ENCODE measurements around the gene WDR93. TPM values are rescaled to one million over a fixed set of nuclear protein-coding genes. Genes with fewer than 3 reads are reported as not detected.
"Not testable (repeated sequence)": the region's sequence is repeated elsewhere in the genome, so short reads cannot be mapped to it uniquely, and the experiment has no call there.

Gene WDR93
- total RNA-seq, 1 donor from 2014 or later = not detected

GRCh38 chr15:89685995-89686394 lies 4.6 kb upstream of the WDR93 start:
- H3K27me3 Mint-ChIP-seq = peaks cover 6% of the 10 kb centered on the region
- intact Hi-C loops (cut with micrococcal nuclease) = no loop called here

GRCh38 chr15:89686522-89686921 lies 4.1 kb upstream of the WDR93 start:
- Mint-ChIP-seq H3K36me3 (ENCODE audit: low read depth) (no peaks in the 10 kb centered on the region), H3K4me3 (no peak overlapping the region), H3K27ac (no peak overlapping the region), H3K9me3 (no peaks in the 10 kb centered on the region), H3K4me1 (peaks cover 7% of the 10 kb centered on the region), H3K27me3 (peaks cover 6% of the 10 kb centered on the region)
- DNase-seq = no peak
- intact Hi-C loops (cut with micrococcal nuclease) = no loop called here

More at GRCh38 chr15:89685995-89686394, 4.6 kb upstream of the WDR93 start:
- H3K36me3 Mint-ChIP-seq (ENCODE audit: low read depth) = no peaks in the 10 kb centered on the region
- H3K4me1 Mint-ChIP-seq = peaks cover 6% of the 10 kb centered on the region
- no peak overlapping the region for H3K27ac Mint-ChIP-seq
- H3K9me3 Mint-ChIP-seq = no peaks in the 10 kb centered on the region
- no peak overlapping the region for H3K4me3 Mint-ChIP-seq
- DNase-seq = no peak

- H3K4me1 Mint-ChIP-seq; H3K36me3 Mint-ChIP-seq (ENCODE audit: low read depth); H3K9me3 Mint-ChIP-seq; intact Hi-C loops (cut with micrococcal nuclease); H3K27me3 Mint-ChIP-seq; DNase-seq; H3K27ac Mint-ChIP-seq: not testable (repeated sequence)
- peak overlapping the region; percentile 89 for H3K4me3 Mint-ChIP-seq
Observed at GRCh38 chr15:89689930-89690275, 708 bp upstream of the WDR93 start.

DNA sequence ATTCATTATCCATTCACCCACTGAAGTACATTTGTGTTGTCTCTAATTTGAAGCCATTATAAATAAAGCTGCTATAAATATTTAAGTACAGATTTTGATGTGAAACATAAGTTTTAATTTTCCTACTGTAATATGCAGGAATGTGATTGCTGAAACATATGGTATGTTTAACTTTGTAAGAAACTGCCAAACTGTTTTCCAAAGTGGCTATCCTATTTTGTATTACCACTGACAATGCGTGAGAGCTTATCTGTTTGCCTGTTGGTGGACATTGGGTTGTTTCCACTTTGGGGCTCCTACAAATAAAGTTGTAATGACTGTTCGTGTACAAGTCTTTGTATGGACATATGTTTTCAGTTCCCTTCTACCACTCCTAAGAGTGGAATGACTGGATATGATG lies 2.5 kb downstream of the WDR93 start:
- intact Hi-C loops (cut with micrococcal nuclease) = no loop called here
- H3K4me1 Mint-ChIP-seq = peaks cover 7% of the 10 kb centered on the region
- H3K4me3 Mint-ChIP-seq = no peak overlapping the region
- no peak overlapping the region for H3K27ac Mint-ChIP-seq
- no peaks in the 10 kb centered on the region for H3K36me3 Mint-ChIP-seq (ENCODE audit: low read depth)
- H3K9me3 Mint-ChIP-seq = no peaks in the 10 kb centered on the region
- peaks cover 19% of the 10 kb centered on the region for H3K27me3 Mint-ChIP-seq
- DNase-seq = no peak

- intact Hi-C loops (cut with micrococcal nuclease) = no loop called here
- Mint-ChIP-seq H3K27me3 (peaks cover 19% of the 10 kb centered on the region), H3K27ac (no peak overlapping the region), H3K36me3 (ENCODE audit: low read depth) (no peaks in the 10 kb centered on the region), H3K9me3 (no peaks in the 10 kb centered on the region), H3K4me3 (no peak overlapping the region), H3K4me1 (peaks cover 7% of the 10 kb centered on the region)
- DNase-seq = no peak
Observed at GRCh38 chr15:89693696-89694095, 3.1 kb downstream of the WDR93 start.

DNA sequence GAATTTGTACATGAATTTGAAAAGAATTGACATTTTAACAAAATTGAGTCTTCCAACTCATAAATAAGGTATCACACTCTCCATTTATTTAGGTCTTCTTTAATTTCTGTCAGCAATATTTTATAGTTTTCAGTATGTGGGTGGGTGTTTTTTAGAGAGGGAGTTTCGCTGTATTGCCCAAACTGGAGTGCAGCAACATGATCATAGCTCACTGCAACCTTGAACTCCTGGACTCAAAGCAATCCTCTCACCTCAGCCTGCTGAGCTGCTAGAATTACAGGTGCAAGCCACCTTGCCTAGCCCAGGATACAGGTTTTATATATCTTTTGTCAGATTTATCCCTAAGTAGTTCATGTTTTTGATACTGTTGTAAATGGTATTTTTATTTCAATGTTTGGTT lies 4.6 kb downstream of the WDR93 start:
- Mint-ChIP-seq H3K27me3 (peaks cover 25% of the 10 kb centered on the region), H3K36me3 (ENCODE audit: low read depth) (no peaks in the 10 kb centered on the region), H3K4me1 (peaks cover 4% of the 10 kb centered on the region), H3K9me3 (no peaks in the 10 kb centered on the region), H3K27ac (no peak overlapping the region), H3K4me3 (no peak overlapping the region)
- intact Hi-C loops (cut with micrococcal nuclease) = no loop called here
- DNase-seq = no peak

DNA sequence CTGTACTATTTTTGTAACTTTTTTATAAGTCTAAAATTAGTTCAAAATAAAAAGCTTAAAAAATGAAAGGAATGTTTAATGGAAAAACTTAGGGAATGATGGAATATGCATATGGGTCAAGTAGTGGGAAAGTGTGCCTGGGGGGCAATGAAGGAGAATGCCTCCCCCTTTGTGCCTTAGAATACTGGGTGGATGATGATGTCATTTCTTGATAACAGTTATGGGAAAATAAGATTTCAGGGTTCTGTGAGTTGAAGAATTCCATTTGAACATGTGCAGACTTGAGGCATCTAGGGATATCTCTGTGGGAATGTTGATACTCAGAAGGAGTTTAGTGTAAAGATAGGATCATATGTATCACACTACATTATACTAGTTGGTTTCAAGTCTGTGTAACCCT lies 13.8 kb downstream of the WDR93 start:
- H3K4me3 Mint-ChIP-seq = no peak overlapping the region
- no peaks in the 10 kb centered on the region for H3K9me3 Mint-ChIP-seq
- H3K27me3 Mint-ChIP-seq = peaks cover 36% of the 10 kb centered on the region
- intact Hi-C loops (cut with micrococcal nuclease) = no loop called here
- no peaks in the 10 kb centered on the region for H3K4me1 Mint-ChIP-seq
- no peaks in the 10 kb centered on the region for H3K36me3 Mint-ChIP-seq (ENCODE audit: low read depth)
- H3K27ac Mint-ChIP-seq = no peak overlapping the region
- DNase-seq = no peak

GRCh38 chr15:89707577-89707976 lies 17.0 kb downstream of the WDR93 start:
- DNase-seq = no peak
- Mint-ChIP-seq H3K4me3 (no peak overlapping the region), H3K27ac (no peak overlapping the region), H3K4me1 (no peaks in the 10 kb centered on the region), H3K9me3 (no peaks in the 10 kb centered on the region), H3K27me3 (peaks cover 30% of the 10 kb centered on the region), H3K36me3 (ENCODE audit: low read depth) (no peaks in the 10 kb centered on the region)
- intact Hi-C loops (cut with micrococcal nuclease) = no loop called here

GRCh38 chr15:89714775-89715174 lies 24.2 kb downstream of the WDR93 start:
- intact Hi-C loops (cut with micrococcal nuclease) = no loop called here
- Mint-ChIP-seq H3K9me3 (no peaks in the 10 kb centered on the region), H3K4me1 (no peaks in the 10 kb centered on the region), H3K27ac (no peak overlapping the region), H3K27me3 (peaks cover 11% of the 10 kb centered on the region), H3K4me3 (no peak overlapping the region), H3K36me3 (ENCODE audit: low read depth) (no peaks in the 10 kb centered on the region)
- no peak for DNase-seq

- Mint-ChIP-seq H3K27ac (no peak overlapping the region), H3K36me3 (ENCODE audit: low read depth) (no peaks in the 10 kb centered on the region), H3K4me1 (no peaks in the 10 kb centered on the region), H3K9me3 (no peaks in the 10 kb centered on the region), H3K4me3 (no peak overlapping the region), H3K27me3 (peaks cover 21% of the 10 kb centered on the region)
- intact Hi-C loops (cut with micrococcal nuclease) = no loop called here
- no peak for DNase-seq
Observed at GRCh38 chr15:89723031-89723430, 32.4 kb downstream of the WDR93 start.

GRCh38 chr15:89724621-89725020 lies 34.0 kb downstream of the WDR93 start:
- H3K9me3 Mint-ChIP-seq = no peaks in the 10 kb centered on the region
- no peak overlapping the region for H3K4me3 Mint-ChIP-seq
- no peak overlapping the region for H3K27ac Mint-ChIP-seq
- H3K4me1 Mint-ChIP-seq = no peaks in the 10 kb centered on the region
- intact Hi-C loops (cut with micrococcal nuclease) = no loop called here
- DNase-seq = no peak
- peaks cover 19% of the 10 kb centered on the region for H3K27me3 Mint-ChIP-seq
- H3K36me3 Mint-ChIP-seq (ENCODE audit: low read depth) = no peaks in the 10 kb centered on the region

GRCh38 chr15:89725064-89725463 lies 34.5 kb downstream of the WDR93 start:
- no peak for DNase-seq
- intact Hi-C loops (cut with micrococcal nuclease) = no loop called here
- peaks cover 19% of the 10 kb centered on the region for H3K27me3 Mint-ChIP-seq
- no peaks in the 10 kb centered on the region for H3K9me3 Mint-ChIP-seq
- no peaks in the 10 kb centered on the region for H3K4me1 Mint-ChIP-seq
- H3K4me3 Mint-ChIP-seq = no peak overlapping the region
- no peaks in the 10 kb centered on the region for H3K36me3 Mint-ChIP-seq (ENCODE audit: low read depth)
- no peak overlapping the region for H3K27ac Mint-ChIP-seq

DNA sequence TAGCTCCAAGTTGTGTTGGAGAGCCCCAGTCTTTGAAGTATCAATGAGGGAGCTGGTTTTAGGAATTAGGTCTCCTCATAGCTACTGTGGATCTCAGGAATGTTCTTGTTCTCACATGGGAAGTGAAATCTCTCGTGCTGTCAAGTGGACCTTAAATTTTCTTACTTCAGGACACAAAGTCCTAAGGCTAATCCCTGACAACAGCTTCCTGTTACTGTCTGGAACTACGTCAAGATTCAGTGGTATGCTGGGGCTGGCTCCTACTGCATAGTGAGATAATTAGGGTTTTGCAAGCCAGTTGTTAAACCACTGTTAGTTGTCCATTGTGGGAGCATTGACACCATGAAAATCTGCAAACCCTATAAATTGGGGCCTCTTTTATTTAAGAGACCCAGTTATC lies 37.6 kb downstream of the WDR93 start:
- H3K27ac Mint-ChIP-seq = no peak overlapping the region
- no peaks in the 10 kb centered on the region for H3K4me1 Mint-ChIP-seq
- no peak overlapping the region for H3K4me3 Mint-ChIP-seq
- H3K9me3 Mint-ChIP-seq = no peaks in the 10 kb centered on the region
- no peak for DNase-seq
- intact Hi-C loops (cut with micrococcal nuclease) = no loop called here
- H3K27me3 Mint-ChIP-seq = peaks cover 3% of the 10 kb centered on the region
- no peaks in the 10 kb centered on the region for H3K36me3 Mint-ChIP-seq (ENCODE audit: low read depth)

DNA sequence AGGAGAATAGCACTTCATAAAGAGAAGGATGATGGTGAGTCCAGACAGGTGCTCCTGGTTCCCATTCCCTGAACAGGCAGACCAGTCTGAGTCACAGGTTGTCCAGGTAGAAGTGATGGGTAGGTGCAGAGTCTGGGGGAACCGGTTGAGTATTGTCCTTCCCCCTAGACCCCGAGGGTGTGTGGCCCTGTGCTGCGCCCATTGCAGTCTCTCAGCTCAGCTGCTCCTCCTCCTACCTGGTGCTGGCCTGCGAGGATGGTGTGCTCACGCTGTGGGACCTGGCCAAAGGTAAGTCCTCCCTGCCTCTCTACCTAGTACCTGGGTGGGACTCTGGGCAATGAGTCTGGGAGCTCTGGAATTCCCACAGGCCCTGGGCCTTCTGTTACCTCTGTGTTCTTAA lies 40.7 kb downstream of the WDR93 start:
- DNase-seq = no peak
- no peaks in the 10 kb centered on the region for H3K36me3 Mint-ChIP-seq (ENCODE audit: low read depth)

DNA sequence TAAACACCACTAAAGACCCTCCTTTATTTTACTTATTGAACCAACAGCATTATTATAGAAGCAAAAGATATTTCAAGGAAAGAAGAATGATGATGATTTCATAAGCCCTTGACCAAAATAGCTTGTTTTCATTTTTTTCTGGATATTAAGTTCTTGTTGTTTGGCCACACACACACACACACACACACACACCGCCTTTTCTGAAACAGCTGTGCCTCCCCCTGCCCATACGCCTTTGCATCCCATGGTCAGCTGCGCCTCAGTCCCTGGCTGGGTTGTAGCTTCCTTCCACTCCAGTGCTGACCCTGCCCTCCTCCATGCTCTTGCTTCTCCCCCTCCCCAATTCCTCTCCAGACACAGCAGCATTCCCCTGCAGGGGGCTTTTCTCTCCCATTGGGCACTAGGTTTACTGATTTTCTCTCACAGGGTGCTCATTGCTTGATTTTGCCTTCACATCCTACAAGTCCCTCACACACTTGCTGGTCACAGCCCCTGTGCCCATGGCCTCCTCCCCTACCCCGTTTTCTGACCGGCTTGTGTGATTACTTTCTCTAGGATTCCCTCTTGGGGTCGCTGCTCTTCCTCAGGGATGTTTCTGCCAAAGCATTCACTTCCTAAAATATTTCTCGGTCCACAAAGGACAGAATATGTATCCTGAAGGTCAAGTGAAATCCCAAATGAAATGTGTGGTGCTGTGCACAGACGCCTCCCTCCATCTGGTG lies 42.0 kb downstream of the WDR93 start:
- no peak for DNase-seq
- Mint-ChIP-seq H3K4me1 (no peaks in the 10 kb centered on the region), H3K27ac (no peak overlapping the region), H3K4me3 (no peak overlapping the region), H3K9me3 (no peaks in the 10 kb centered on the region), H3K36me3 (ENCODE audit: low read depth) (no peaks in the 10 kb centered on the region), H3K27me3 (peaks cover 17% of the 10 kb centered on the region)
- intact Hi-C loops (cut with micrococcal nuclease) = no loop called here

More for the DNA sequence above, 40.7 kb downstream of the WDR93 start:
- Mint-ChIP-seq H3K27me3 (peaks cover 15% of the 10 kb centered on the region), H3K27ac (no peak overlapping the region), H3K9me3 (no peaks in the 10 kb centered on the region), H3K4me3 (no peak overlapping the region), H3K4me1 (no peaks in the 10 kb centered on the region)
- intact Hi-C loops (cut with micrococcal nuclease) = no loop called here

Measured in activated CD4-positive, alpha-beta T cell treated with anti-CD3 and anti-CD28 coated beads, Interleukin-2, amount 10 ng/mL, durations not matched to agents 24 days and 14 days (primary cell).